Stimulated activated CD4-positive, alpha-beta T cell treated with anti-CD3 and anti-CD28 coated beads, Interleukin-4, amount 100 ng/mL, for 48 hours (primary cell): ENCODE data around the gene MAN1B1.
"Not testable (repeated sequence)": the region's sequence is repeated elsewhere in the genome, so short reads cannot be mapped to it uniquely, and the experiment has no call there.

ENCODE experiments used
- DNase-seq, 2 donors: peaks; one replicate each; pipeline ENCODE4 v3.0.0-alpha.2; 2020; ENCODE audit warnings: low read depth in 2 of 2

MAN1B1 gene

DNA sequence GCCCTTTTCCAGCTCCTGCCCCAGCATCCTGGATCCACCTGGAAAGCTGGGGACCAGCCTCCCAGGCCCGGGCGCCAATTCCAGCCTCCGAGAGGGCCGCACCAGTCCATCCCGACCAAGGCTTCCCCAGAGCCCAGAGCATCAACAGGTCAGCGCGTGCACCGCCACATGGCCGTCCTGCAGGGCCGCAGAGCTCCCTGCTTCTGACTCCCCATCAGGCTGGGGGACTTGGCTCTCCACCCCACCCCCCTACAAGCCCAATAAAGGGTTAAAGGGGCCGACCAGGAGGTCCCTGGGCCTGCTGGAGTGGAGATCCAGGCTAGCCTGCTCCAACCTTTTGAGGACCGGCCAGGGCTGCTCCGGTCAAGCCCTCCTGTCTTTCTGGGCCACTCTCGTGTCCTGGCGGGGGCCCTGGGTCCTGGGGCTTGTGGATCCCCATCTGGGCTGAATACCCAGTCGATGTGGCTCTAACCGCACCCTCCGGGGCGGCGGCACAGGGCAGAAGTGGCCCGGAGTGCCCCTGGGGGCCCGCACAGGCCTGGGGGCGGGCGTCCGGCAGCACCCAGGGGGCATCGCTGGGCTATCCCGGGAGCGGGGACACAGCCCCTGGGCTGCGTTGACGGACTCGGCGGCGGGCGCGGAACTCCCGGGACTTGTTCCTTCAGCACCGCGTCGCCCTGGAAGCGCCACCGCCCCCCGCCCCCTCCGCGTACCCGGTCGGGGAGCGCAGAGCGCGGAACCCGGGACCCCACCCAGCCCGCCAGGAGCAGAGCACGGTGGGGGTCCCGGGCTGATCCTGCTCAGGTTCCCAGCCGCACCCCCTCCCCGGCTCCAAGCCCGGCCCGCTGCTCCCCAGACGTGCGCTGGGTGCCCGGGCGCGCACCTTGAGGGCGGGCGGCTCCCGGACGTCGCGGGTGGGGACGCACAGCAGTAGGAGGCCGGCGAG, 33.5 kb upstream of the MAN1B1 start:
- no peak for DNase-seq

DNA sequence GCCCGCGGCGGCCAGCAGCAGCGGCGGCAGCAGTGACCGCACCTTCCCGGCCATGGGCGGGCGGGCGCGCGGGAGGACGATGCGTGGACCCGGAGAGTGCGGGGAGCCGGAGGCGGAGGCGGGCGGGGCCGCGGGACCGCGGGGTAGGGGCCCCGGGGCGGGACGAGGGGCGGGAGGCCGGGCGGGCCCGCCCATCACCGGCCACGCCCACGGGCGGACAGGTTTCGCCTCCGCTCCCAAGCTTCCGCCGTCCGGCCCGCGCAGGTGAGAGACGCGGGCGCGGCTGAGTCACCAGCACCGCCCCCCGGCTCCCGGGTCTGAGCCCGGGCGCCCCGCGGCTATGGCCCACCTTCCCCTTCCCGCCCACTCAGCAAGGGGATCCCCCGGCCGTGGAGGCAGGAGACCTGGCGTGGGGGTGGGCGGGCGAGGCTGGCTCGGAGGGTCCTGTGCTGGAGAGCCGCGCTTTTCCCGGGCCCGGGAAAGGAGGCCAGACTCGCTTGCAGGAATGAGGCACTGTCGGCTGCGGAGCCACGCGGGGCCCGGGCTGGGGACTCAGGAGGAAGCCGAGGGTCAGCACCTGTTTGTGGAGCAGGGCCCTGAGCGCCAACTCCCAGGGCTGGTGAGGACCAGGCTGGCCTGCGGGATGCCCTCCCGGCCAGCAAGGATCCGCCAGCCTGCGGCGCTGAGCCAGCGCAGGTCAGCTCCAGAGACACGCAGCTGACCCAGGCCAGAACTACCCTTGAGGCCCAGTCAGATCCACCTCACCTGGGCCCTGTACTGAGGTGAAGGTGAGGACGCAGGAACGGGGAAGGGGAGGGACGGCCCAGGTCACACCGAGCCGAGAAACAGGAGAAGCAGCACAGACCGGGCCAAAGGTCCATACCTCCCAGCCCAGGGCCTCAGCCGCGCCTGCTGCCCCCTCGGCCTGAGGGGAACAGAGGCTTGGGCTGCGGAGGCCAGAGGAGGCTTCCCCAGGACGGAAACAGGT, 32.5 kb upstream of the MAN1B1 start, which contains the start of gene ENTPD2:
Gene ENTPD2, minus strand, starts transcription at position 118 of the 988 bp plus-strand sequence. Its CDS starts 64 bp downstream, at position 54.
- no peak for DNase-seq

DNA sequence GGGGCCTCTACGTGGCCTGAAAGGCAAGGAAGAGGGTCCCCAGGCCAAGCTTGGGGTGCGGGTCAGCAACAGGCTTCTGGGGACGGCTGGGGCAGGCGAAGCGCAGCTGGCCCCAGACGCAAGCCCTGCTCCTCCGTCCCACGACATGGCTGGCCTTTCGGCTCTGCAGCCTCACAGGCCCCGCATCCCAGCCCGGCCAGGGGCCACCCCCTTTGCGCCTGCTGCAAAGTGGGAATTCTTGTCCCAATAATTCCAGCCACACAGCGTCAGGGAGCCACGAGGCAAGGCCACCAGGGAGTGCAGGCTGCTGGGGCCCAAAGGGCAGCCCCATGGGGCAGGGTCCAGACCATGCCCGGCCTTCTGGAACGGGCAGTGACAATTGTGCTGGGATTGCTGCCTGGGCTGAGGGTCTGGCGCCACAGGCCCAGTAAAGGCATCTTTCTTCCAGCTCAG, 31.8 kb upstream of the MAN1B1 start:
- DNase-seq, result no peak

DNA sequence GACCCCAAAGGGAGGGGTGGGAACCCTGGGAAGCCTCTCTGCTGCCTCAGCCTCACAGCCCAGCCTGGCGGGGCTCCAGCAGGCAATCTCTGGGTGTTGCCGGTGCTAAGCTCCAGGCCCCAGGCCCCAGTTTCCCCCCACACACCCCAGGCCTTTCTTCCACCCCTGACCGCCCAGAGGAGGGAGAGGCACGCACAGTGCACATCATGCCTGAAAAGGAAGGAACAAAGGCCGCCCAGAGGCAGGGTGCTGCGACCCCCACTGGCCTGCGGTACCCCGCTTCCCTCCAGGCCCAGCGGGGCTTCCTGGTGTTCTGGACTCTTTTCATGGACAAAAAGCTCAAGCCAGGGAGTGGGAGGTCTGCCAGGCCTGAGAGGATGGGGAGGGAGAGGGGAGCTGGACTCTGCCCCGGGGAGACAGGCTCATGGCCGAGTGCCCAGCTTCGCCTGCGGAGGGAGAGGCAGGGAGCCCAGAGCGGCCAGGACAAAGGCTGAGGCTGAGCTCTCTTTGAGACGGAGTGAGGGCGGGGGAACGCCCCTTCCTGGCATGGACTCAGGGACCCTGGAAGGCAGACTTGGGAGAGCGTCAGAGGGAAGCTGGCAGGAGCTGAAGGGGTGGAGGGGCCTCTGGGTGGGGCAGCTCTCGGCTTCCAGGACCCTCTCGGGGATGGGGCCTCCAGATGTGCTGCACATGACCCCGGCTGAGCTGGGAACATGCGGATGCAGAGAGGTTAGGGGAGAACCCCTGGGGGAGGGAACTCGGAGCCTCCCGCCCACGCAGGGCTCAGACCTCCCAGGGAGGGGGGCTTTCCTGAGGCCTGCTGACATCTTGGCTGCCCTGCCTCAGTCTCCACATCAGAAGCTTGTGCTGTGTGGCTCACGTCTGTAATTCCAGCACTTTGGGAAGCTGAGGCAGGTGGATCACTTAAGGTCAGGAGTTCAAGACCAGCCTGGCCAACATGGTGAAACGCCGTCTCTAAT, 31.1 kb upstream of the MAN1B1 start:
- no peak for DNase-seq

DNA sequence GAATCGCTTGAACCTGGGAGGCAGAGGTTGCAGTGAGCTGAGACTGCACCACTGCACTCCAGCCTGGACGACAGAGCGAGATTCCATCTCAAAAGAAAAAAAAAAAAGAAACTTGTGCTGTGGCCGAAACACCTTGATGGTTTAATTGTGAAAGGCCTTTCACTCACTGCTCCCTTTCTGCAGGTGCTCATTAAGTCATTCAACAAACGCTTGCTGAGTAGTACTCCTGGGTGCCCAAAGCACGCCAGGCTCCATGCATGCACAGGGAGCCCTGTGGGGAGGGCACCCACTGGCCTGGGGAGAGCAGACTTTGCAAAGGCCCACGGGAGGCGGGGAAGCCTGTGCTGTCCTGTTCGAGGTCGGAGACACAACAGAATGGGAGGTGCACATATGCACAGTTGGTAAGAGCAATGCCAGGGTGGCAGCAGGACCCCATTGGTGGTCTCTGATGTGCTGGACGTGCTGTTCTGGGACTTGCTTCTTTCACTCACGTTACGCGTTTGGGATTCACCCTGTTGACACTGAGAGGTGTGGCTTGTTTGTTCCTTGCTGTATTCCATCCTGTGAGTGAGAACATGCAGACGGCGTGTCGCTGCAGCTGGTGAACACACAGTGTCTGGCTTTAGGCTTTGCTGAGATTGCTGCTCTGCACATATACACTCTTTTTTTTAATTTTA, 29.9 kb upstream of the MAN1B1 start:
- no peak for DNase-seq

DNA sequence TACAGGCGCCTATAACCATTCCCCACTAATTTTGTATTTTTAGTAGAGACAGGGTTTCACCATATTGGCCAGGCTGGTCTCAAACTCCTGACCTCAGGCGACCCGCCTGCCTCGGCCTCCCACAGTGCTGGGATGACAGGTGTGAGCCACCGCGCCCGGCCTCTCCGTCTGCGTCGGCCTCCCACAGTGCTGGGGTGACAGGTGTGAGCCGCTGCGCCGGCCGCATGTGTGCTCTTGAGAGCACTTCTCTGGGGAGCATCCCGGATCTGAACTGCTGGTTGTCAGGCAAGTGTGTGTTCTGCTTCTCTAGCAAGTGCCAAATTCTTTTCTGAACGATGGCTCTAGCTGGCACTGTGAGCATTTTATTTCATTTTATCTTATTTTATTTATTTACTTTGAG, 29.2 kb upstream of the MAN1B1 start:
- DNase-seq, result no peak

DNA sequence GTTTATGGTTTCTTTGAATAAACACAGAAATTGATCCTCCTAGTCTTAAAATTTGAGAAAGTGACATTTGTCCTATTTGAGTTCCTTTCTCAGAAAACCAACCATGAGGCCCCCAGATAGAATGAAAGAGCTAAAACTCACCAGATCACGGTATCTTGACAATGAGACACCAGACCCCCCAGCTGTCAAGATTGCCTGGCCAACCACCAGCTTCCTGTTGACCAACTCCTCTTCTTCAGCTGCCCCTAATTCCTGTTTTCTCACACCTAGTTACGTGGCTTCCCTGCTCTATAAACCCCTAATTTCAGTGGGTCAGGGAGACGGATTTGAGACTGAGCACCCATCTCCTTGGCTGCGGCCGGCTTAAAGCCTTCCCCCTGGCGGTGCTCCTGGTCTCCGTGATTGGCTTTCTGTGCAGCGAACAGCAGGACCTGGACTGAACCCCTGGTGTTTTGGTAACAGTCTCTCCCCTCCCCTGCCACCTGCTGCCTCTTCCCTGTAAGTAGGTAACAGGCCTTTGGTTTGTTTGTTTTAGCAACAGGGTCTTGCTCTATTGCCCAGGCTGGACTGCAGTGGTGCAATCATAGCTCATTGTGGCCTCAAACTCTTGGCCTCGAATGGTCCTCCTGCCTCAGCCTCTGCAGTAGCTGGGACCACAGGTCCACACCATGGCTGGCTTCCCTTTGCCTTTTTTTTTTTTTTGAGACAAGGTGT, 28.1 kb upstream of the MAN1B1 start:
- DNase-seq, result no peak

DNA sequence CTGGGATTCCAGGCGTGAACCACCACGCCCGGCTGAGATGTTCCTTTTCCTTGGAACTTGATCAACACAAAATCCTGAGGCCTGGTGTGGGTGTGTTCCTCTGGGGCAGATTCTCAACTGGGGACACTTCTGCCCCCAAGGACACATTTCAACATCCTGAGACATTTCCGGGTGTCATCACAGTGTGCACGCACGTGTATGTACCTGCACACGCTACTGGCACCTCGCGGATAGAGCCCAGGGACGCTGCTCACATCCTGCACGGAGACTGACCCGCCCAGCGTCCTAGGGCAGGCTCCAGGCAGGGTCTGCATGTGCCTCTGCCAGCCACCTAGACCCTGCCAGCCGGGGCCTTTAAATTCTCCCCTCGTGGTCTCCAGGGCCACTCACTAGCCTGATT, 24.4 kb upstream of the MAN1B1 start:
- no peak for DNase-seq

DNA sequence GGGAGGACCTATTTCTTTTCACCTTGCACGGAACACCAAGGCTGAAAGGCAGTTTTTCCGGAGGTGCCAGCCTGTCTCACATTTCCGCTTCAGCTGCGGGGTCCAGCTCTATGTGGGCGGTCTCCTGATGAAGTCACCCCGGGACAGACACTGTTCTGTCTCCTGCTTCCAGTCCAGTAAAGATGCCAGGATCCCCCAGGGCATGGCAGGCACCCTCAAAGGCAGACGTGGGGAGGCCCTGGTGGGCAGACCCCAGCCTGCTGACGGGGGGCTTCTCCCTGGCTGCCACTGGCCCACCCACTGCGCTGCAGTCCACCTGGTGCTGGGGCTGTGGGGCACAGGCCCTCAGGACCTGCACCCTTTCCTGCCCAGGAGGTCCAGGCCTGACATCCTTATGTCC, 24.0 kb upstream of the MAN1B1 start:
- not testable (repeated sequence) for DNase-seq

DNA sequence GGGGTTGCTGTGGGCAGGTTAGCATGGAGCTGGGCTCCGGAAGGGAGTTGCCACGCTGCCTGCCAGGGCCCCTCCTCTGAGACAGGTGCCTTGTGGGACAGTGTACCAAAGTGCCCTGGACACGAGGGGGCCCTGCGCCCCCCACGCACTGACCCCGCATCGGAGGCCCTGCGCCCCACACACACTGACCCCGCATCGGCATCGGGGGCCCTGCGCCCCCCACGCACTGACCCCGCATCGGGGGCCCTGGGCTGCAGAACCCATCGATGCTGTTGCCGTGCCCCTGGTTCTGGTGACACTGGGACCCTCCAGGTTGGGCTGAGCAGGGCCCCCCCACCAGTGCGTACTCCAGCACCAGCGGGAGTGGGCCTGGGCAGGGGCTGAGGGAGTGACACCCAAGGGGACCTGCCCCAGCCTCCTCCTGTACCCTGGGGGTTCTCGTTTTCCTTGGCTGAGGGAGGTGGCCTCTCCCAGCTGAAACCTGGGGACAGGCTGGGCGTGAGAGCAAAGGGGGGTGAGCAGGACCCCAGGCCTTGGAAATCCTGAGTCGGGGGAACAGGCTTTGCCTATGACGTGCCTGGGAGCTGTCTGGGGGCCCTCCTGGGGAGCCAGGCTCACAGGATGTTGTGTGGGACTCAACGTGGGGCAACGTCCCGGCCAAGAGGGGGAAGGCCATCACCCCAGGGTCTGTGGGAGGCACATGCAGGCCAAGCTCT, 23.3 kb upstream of the MAN1B1 start:
- no peak for DNase-seq

DNA sequence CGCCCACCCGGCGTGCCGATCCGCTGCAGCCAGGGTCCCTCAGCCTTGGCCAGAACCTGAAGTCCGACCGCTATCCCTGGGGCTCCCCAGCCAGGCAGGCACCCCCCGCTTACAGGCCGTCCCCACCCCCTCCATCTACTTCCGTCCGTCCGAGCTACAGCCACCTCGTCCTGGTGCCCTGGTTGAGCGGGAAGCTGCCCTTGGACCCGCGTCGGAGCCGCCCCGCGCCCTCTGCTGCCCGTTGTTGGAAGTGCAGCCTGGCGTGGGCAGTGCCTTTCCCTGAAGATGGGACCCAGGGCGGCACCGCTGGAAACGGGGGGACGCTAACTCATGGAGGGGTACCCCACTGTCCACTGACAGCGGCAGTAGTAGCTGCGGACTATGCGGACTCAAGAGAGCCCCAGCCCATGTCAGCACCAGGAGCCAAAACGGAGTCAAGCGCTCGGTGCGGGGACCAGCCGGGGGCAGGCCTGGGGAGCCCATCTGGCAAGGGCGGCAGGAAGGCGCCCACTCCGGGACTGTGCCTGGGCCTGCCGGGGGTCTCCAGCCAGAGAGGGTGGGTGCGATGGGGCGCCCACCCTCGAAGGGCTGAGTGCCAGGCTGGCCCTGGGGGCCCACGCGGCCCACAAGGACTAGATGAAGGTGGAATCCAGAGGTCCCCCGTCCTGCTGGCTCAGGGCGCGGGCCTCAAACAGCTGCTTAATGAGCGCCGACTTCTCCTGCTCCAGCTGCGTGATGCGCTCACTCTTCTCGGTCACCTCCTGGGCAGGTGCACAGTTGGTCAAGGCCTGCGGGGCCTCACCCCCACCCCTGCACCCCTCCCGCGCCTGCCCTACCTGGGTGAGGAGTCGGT, 22.5 kb upstream of the MAN1B1 start:
- DNase-seq, result peak in 1 of 2 donors; percentile 64

DNA sequence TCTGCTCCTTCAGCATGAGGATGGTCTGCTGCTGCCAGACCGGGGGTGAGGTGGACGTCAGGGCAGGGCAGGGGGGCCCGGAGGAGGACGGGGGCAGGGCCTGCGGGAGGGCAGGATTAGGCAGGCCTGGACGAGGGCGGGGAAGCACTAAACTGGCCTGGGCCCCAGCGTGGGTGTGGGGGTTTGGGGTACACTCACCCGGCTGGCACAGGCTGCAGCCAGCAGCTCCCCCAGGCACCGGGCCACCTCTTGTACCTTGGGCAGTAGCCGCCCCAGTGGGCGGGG, 22.0 kb upstream of the MAN1B1 start:
- no peak for DNase-seq

DNA sequence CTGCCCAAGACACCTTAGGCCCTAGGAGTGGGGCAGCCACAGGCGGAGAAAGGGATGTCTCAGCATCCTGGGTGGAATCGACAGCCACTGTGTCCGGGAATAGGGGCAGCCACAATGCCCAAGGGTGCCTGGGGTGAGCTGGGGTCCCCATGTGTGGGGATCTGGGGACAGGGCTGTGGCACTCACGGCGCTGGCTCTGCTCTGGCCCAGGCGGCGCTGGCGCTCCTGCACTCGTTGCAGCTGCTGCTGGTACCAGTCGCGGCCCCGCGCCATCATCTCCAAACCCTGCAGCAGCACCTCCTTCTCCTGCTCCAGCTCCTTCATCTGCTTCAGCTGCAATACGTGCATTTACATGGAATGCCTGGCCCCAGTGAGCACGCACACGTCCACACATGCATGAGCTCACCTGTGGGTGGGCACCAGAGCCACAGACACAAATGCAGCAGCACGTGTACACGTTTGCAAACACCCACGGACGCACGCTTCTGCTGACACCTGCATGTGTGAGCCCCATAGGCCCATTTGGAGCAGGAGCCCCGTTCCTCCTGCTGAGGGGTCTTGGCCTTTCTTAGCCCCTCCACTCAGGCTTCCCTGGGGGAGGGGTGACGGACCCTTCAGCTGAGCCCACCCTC, 21.3 kb upstream of the MAN1B1 start:
- no peak for DNase-seq

DNA sequence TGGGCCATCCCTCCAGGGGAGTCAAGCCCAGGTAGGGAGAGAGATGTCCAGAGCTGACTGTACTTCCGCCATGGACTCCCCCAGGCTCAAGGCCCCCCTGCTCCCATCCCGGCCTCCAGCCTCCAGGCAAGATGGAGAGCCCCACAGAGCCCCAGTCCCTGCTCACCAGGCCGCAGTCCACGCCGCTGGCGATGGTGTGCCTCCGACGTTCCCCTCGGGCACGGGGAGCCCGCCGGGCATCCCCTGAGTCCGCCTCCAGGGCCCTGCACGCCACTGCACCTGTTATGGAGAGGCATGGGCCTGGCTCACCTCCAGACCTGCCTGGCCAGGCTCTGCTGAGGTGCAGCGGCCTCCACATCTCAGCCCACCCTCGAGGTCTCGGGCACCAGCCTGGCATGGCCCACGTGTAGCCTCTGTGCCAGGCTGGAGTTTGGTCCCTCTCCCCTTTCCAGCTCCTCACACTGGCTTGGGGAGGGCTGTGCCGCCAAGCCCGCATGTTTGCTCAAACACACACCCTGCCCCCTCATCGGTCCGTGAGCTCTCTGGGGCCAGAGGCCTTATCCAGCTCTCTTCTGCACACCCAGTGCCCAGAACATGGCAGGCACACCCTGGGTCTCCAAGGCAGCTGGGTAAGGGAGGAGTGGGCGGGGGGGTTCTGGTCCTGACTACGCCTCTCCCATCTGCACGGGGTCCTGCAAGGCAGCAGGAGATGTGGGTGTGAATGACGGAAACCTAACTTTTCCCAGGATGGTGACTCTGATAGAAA, 20.5 kb upstream of the MAN1B1 start:
- DNase-seq, result no peak

DNA sequence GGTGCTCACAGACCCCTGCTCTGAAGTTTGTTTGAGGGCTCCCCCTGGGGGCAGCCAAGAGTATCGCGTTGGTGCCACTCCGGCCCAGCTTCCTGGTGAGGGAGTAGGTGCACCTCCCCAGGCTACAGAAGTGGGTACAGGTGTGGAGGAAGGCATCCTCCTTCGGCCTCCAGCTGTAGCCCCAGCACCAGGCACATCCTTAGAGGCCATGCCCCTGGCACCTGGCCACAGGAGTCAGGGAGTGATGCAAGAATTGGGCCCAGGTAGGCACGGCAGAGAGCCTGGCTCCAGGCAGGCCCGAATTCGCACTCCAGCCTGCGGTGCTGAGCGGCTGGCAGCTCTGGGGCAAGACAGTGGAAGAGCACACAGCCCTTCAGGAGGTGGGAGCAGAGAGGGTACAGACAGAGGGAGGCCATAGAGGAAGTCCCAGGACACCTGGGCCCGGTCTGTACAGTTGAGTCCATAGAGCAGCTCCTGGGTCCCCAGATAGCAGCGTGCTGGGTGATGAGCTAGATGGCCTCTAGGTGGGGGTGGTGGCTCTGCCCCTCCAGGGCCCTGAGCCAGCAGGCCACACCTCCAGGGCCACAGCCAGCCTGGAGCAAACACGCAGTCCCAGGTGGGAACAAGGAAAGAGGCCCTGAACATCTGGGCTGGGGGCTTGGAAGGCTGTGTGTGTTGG, 18.8 kb upstream of the MAN1B1 start:
- DNase-seq, result peak; percentile 77 to 78
